HG03064 (cell line): ENCODE results near the gene TALDO1.

Source experiments
- ATAC-seq: cut with Tn5 transposase; IDR thresholded peaks from one replicate; pipeline ENCODE4 v1.9.1; 2021; ENCODE audit warnings: low read depth; ENCODE audit not compliant: unreplicated experiment

Gene TALDO1

GRCh38 chr11:766936-767210 is 19.6 kb downstream of the TALDO1 start:
- ATAC-seq, result no peak

GRCh38 chr11:767238-767637 is 20.0 kb downstream of the TALDO1 start:
- no peak for ATAC-seq

GRCh38 chr11:769887-770641 is 22.8 kb downstream of the TALDO1 start:
- no peak for ATAC-seq

GRCh38 chr11:770642-771616 is 23.7 kb downstream of the TALDO1 start:
- no peak for ATAC-seq

- ATAC-seq, result no peak
Measured at GRCh38 chr11:771617-772204, 24.4 kb downstream of the TALDO1 start.

GRCh38 chr11:772429-773390 is 25.4 kb downstream of the TALDO1 start:
- ATAC-seq, result no peak

- no peak for ATAC-seq
Measured at GRCh38 chr11:773425-773824, 26.2 kb downstream of the TALDO1 start.

GRCh38 chr11:773830-774229 is 26.6 kb downstream of the TALDO1 start:
- no peak for ATAC-seq

GRCh38 chr11:774873-775592 is 27.8 kb downstream of the TALDO1 start:
- ATAC-seq, result no peak

GRCh38 chr11:776263-776560 is 28.9 kb downstream of the TALDO1 start:
- ATAC-seq, result no peak

GRCh38 chr11:776561-777287 is 29.5 kb downstream of the TALDO1 start:
- peak; percentile 10 for ATAC-seq

GRCh38 chr11:777288-778255 is 30.3 kb downstream of the TALDO1 start, which contains the start of gene GATD1:
Gene GATD1, minus strand, starts transcription at chr11:777487. Its CDS starts 25 bp downstream, at chr11:777462.
- peak; percentile 62 for ATAC-seq

GRCh38 chr11:778976-779954 is 32.0 kb downstream of the TALDO1 start:
- ATAC-seq, result no peak

- ATAC-seq, result no peak
Measured at GRCh38 chr11:779955-780532, 32.8 kb downstream of the TALDO1 start.

GRCh38 chr11:782264-783174 is 35.3 kb downstream of the TALDO1 start:
- no peak for ATAC-seq
